Endothelial cell of umbilical vein (primary cell): Measurements from ENCODE around the gene ARHGAP42. TPM values are rescaled to one million over a fixed set of nuclear protein-coding genes. Genes with fewer than 3 reads are reported as not detected.

Source experiments
- BruUV-seq: library from RNA; stranded (reverse); fragments of 400-500 nt; replicated peaks from 2 replicates; lab custom pipeline; 2021; lab: Mats Ljungman, UMichigan
- CTCF ChIA-PET: fragments of 300-600, 350-600 bp; sonication (Branson Sonifier 250); formaldehyde crosslinking; loops from one replicate; lab custom pipeline; 2021; ENCODE audit warnings: antibody characterized with exemption, inconsistent platforms; lab: Charles Lee
- POLR2A ChIA-PET: fragments of 300-600, 350-600 bp; sonication (Branson Sonifier 250); formaldehyde crosslinking; loops from one replicate; lab custom pipeline; 2021; ENCODE audit warnings: antibody characterized with exemption, inconsistent platforms; lab: Charles Lee
- DNase-seq: peaks from one replicate; pipeline ENCODE4 v3.0.0-alpha.2; 2011; ENCODE audit warnings: low read depth, low spot score
- FAIRE-seq: peaks from 2 replicates; lab custom pipeline; 2011; peaks lifted over from hg19 to GRCh38; lab: Jason Lieb, UNC
- H2AFZ ChIP-seq: 2 replicates; pipeline ENCODE4 v1.6.0; 2012; ENCODE audit warnings: low read depth, low read length, control low read depth, inconsistent platforms
- H3K27ac ChIP-seq: 2 replicates; pipeline ENCODE4 v1.5.1; 2011; ENCODE audit warnings: low read depth, mild to moderate bottlenecking, control low read depth, low read length, moderate library complexity; ENCODE audit not compliant: insufficient read depth
- H3K27me3 ChIP-seq, 2 experiments: 2 replicates each; pipeline versions ENCODE4 v1.6.0 to v1.6.1; 2011; ENCODE audit warnings: low read length in 2 of 2, mixed read lengths in 1 of 2; ENCODE audit not compliant: control insufficient read depth in 2 of 2, insufficient read depth in 2 of 2
- H3K36me3 ChIP-seq, 2 experiments: 2 replicates in 1 of 2; 3 replicates in 1 of 2; pipeline ENCODE4 v1.5.1; 2011; ENCODE audit warnings: low read length in 2 of 2, mild to moderate bottlenecking in 1 of 2, moderate library complexity in 1 of 2; ENCODE audit not compliant: control insufficient read depth in 2 of 2, insufficient read depth in 2 of 2; ENCODE audit errors: extremely low read depth in 1 of 2
- H3K4me1 ChIP-seq: 3 replicates; pipeline ENCODE4 v1.5.1; 2011; ENCODE audit warnings: mild to moderate bottlenecking, low read length; ENCODE audit not compliant: control insufficient read depth, insufficient read depth; ENCODE audit errors: extremely low read depth
- H3K4me2 ChIP-seq: 2 replicates; pipeline ENCODE4 v1.6.1; 2011; ENCODE audit warnings: low read length, control low read depth, mixed read lengths; ENCODE audit not compliant: insufficient read depth
- H3K4me3 ChIP-seq, 3 experiments: fragments of 200-600 bp in 1 of 3; sonication (generic), shearing (Covaris generic) in 1 of 3; replicated peaks in 1 of 3; 2 replicates each; pipeline ENCODE4 v1.5.1; 2011 to 2016; ENCODE audit warnings: control low read depth in 3 of 3, low read length in 3 of 3, mild to moderate bottlenecking in 2 of 3, inconsistent platforms in 1 of 3, low read depth in 1 of 3, moderate library complexity in 1 of 3; ENCODE audit not compliant: insufficient read depth in 1 of 3
- H3K79me2 ChIP-seq: 2 replicates; pipeline ENCODE4 v1.6.0; 2012; ENCODE audit warnings: low read length, inconsistent platforms; ENCODE audit not compliant: control insufficient read depth, insufficient read depth
- H3K9ac ChIP-seq: replicated peaks from 2 replicates; pipeline ENCODE3; 2011; ENCODE audit warnings: low read length, control low read depth; ENCODE audit not compliant: insufficient read depth; ENCODE audit errors: extremely low read depth
- H3K9me1 ChIP-seq: replicated peaks from 3 replicates; pipeline ENCODE4 v1.6.0; 2011; ENCODE audit warnings: mild to moderate bottlenecking, low read length; ENCODE audit not compliant: control insufficient read depth, insufficient read depth; ENCODE audit errors: extremely low read depth
- H3K9me3 ChIP-seq: replicated peaks from 2 replicates; pipeline ENCODE4 v1.5.1; 2012; ENCODE audit warnings: low read length, inconsistent platforms; ENCODE audit not compliant: control insufficient read depth, insufficient read depth
- H4K20me1 ChIP-seq: replicated peaks from 2 replicates; pipeline ENCODE3; 2011; ENCODE audit warnings: mild to moderate bottlenecking, low read length; ENCODE audit not compliant: control insufficient read depth, insufficient read depth; ENCODE audit errors: extremely low read depth
- CTCF ChIP-seq, 2 donors: IDR thresholded peaks; 1 replicate in 1 of 2; 2 replicates in 1 of 2; pipeline ENCODE4 v1.5.1; 2011; ENCODE audit warnings: low read length in 2 of 2, mild to moderate bottlenecking in 2 of 2, moderate library complexity in 2 of 2, control low read depth in 1 of 2, inconsistent platforms in 1 of 2, low read depth in 1 of 2; ENCODE audit not compliant: insufficient read depth in 1 of 2; ENCODE audit errors: extremely low read depth in 1 of 2
- EZH2 ChIP-seq: IDR thresholded peaks from 2 replicates; pipeline ENCODE4 v1.6.1; 2012; ENCODE audit warnings: borderline replicate concordance, low read depth, mild to moderate bottlenecking, moderate library complexity, low read length, inconsistent platforms; ENCODE audit not compliant: severe bottlenecking
- FOS ChIP-seq: IDR thresholded peaks from 2 replicates; pipeline ENCODE4 v1.6.1; 2011; ENCODE audit warnings: mild to moderate bottlenecking, low read length, moderate library complexity, borderline replicate concordance; ENCODE audit not compliant: insufficient read depth
- JUN ChIP-seq: IDR thresholded peaks from 2 replicates; pipeline ENCODE4 v1.6.1; 2011; ENCODE audit warnings: borderline replicate concordance, low read depth; ENCODE audit not compliant: insufficient read length, insufficient read depth
- MAX ChIP-seq: IDR thresholded peaks from 2 replicates; pipeline ENCODE4 v1.6.1; 2011; ENCODE audit not compliant: insufficient read depth, insufficient read length
- MYC ChIP-seq: IDR thresholded peaks from one replicate; pipeline ENCODE4 v1.6.1; 2011; ENCODE audit warnings: mild to moderate bottlenecking, low read depth, low read length
- POLR2A ChIP-seq: IDR thresholded peaks from 2 replicates; pipeline ENCODE4 v1.6.1; 2012; ENCODE audit warnings: low read depth, mild to moderate bottlenecking, control low read depth, low read length
- POLR2AphosphoS5 ChIP-seq: IDR thresholded peaks from 2 replicates; pipeline ENCODE4 v1.6.1; 2012; ENCODE audit warnings: low read depth, mild to moderate bottlenecking, control low read depth, low read length, moderate library complexity; ENCODE audit not compliant: insufficient read depth
- dilution Hi-C: fragments of 300-500 bp; cut with MboI; formaldehyde crosslinking; loops from one replicate; pipeline ENCODE4 v1.15.0; 2019; ENCODE audit warnings: low sequenced_read_pairs; ENCODE audit not compliant: extremely low pct_ligation_motif_present
- intact Hi-C: fragments of 100-400 bp; cut with micrococcal nuclease; formaldehyde crosslinking; loops from one replicate; pipeline ENCODE4 v1.10.0; 2022
- polyA plus RNA-seq, 4 experiments: library from polyadenylated mRNA; depleted of rRNA in 3 of 4; stranded (reverse) in 3 of 4; unstranded in 1 of 4; fragments of >200 nt; gene quantifications; 2 replicates each; pipeline versions ENCODE4 v1.2.1 to v1.2.3, GENCODE V29; 2011 to 2012; ENCODE audit warnings: missing spikeins in 1 of 4
- total RNA-seq: library from RNA; stranded (reverse); gene quantifications from 2 replicates; pipeline ENCODE4 v1.2.3, GENCODE V29; 2021

The ARHGAP42 gene
- total and polyA plus RNA-seq, 2 donors (not counting 3 experiments of a cell fraction or from before 2014, with no cell fraction given) = 1.8 to 2.4 TPM

- Histone ChIP-seq H3K9me3 (no peaks in the 10 kb centered on the region), H3K4me1 (peaks cover 8% of the 10 kb centered on the region), H3K4me2 (no peak overlapping the region), H3K27ac (no peak overlapping the region), H3K9ac (no peak overlapping the region), H3K9me1 (no peaks in the 10 kb centered on the region), H4K20me1 (no peaks in the 10 kb centered on the region), H3K79me2 (no peaks in the 10 kb centered on the region), H3K4me3 (no peak overlapping the region), H2AFZ (no peak overlapping the region), H3K36me3 (no peaks in the 10 kb centered on the region), H3K27me3 (no peaks in the 10 kb centered on the region)
- dilution Hi-C loops (no loop called here), intact Hi-C loops (no loop called here)
- TF ChIP-seq POLR2A (no peak), FOS (peak; percentile 19)
- CTCF ChIA-PET = no interaction called here
- POLR2A ChIA-PET = no interaction called here
- no TSS peak for BruUV-seq
- FAIRE-seq = peak; percentile 67
- DNase-seq = peak; percentile 31
These were observed 106.4 kb downstream of the ARHGAP42 start for GRCh38 chr11:100793525-100793924.

GRCh38 chr11:100794446-100794845 is 107.4 kb downstream of the ARHGAP42 start:
- Histone ChIP-seq H3K4me1 (peaks cover 8% of the 10 kb centered on the region), H3K9me1 (no peaks in the 10 kb centered on the region), H3K79me2 (no peaks in the 10 kb centered on the region), H3K9ac (no peak overlapping the region), H3K36me3 (no peaks in the 10 kb centered on the region), H3K4me2 (no peak overlapping the region), H3K27me3 (no peaks in the 10 kb centered on the region), H3K27ac (no peak overlapping the region), H3K9me3 (no peaks in the 10 kb centered on the region), H4K20me1 (no peaks in the 10 kb centered on the region), H3K4me3 (no peak overlapping the region), H2AFZ (no peak overlapping the region)
- CTCF ChIA-PET = interaction anchor here (0.8 to 1.5 kb wide), 3 partner anchors 22 to 84 kb away, joined by 3 to 5 read pairs (median 3); no protein-coding TSS in a partner anchor
- TF ChIP-seq JUN = no peak
- TF ChIP-seq CTCF (IDR thresholded peaks at IDR 0.05; ENCODE audit: extremely low read depth in 1 of 2, insufficient read depth in 1 of 2, low read depth in 1 of 2, low read length in 2 of 2) = no peak
- TF ChIP-seq FOS = no peak
- TF ChIP-seq POLR2AphosphoS5 = no peak
- no peak for TF ChIP-seq MAX
- TF ChIP-seq EZH2 = no peak
- TF ChIP-seq POLR2A = no peak
- TF ChIP-seq MYC = no peak
- no TSS peak for BruUV-seq
- DNase-seq = no peak
- POLR2A ChIA-PET = no interaction called here
- dilution Hi-C loops = no loop called here
- intact Hi-C loops = no loop called here
- no peak for FAIRE-seq
